Activated T-cell treated with anti-CD3 and anti-CD28 coated beads for 1 hour (primary cell): ENCODE results near the gene SCML1.
A peak's percentile ranks its signal among the peaks of the same experiment; 100 is the strongest.
"Not testable (repeated sequence)": the region's sequence is repeated elsewhere in the genome, so short reads cannot be mapped to it uniquely, and the experiment has no call there.

Source experiments
- DNase-seq: peaks from one replicate; pipeline ENCODE4 v3.0.0-alpha.2; 2020; ENCODE audit warnings: low read depth

SCML1 gene

GRCh38 chrX:17738737-17739535 is 1.6 kb downstream of the SCML1 start:
- DNase-seq: no peak

GRCh38 chrX:17740137-17741122 is 3.1 kb downstream of the SCML1 start:
- no peak for DNase-seq

DNA sequence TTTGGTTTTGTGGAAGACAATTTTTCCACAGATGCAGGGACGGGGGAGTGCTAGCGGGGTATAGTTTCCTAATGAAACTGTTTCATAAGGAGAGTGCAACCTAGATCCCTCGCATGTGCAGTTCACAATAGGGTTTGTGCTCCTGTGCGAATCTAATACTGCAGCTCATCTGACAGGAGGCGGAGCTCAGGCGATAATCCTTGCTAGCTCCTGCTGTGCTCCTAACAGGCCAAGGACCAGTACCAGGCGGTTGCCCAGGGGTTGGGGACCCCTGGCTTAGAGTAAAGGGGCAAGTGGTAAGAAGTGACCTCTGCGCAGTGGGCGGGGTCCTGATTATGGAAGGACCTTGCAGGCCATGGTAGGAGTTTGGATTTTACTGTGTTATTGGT is 3.8 kb downstream of the SCML1 start:
- no peak for DNase-seq

GRCh38 chrX:17743913-17744312 is 6.6 kb downstream of the SCML1 start:
- no peak for DNase-seq

DNA sequence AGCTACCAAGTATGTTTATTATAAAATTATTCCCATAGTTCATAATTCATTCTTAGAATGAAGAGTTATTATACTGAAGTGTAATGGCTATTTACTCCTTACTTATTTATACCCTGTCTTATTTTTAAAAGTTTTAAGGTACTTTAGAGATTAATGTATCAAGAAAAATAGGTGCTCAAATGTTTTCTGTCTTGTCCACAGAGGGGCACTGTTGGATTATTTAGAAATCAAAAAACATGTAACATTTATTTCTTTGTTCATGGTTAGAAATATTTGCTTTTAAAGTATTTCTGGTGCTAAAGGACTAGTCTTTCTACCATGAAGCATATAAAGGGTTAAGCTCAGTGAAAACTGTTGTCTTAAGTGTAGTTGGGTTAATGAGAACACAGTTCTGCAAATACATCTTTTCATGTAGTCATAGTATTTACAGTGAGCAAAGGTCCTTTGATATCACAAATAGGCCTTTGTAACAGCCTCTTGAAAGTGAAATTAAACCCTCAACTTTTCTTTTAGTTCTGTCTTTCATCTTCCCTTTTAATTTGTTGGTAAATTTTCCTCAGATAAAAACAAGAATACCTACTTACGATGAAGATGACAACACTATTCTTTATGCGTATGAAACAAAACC is 7.7 kb downstream of the SCML1 start:
- no peak for DNase-seq

DNA sequence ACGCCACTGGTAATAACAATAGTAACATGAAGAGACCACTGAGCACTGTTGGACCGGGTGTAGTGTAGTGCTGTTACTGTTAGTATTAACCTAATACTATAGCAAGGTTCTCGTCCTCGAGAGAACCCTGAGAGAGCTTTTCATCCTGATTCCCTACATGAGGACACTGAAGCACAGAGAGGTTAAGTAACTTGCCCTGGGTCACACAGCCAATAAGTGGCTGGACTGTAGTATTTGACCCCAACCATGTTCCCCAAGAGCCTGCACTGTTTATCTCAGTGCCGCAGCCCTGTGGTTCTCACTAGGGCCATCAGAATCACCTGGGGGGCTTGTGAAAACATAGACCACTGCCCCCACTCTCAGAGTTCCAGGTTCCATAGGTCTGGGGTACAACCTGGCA is 10.4 kb downstream of the SCML1 start:
- no peak for DNase-seq

DNA sequence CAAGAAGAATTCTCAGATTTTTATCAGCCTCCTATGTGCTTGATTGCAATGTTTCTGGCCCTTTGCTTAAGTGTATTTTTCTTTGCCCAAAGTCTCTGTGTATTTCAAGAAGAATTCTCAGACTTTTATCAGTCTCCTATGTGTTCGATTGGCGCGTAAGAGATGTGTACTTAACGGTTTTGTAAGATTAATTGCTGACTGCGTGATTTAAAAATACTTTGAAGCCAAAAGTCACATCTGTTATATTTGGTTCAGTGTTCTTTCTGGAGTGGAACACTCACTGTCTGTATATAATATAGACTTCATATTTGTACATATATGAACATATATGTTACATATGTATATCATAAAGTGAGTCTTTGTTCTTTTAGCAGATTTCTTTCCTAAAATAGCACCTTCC is 11.4 kb downstream of the SCML1 start:
- no peak for DNase-seq

DNA sequence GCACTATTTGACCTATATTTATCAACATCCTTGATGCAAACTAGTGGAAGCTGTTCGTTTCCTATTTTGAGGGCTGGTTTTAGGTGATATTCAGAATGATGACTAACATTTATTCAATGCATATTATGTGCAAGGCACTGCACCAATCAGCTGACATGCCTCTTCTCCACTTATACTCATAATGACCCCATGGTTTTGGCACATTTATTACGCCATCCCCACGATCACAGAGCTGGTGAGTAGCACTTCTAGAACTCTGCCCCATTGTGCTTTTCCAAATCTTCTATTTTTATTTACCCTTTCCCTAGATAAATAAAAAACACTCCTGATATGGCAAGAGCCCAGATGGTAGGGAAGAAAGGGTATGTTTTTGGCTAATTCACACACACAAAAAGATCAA is 13.1 kb downstream of the SCML1 start:
- DNase-seq: no peak

- DNase-seq: no peak
Observed at GRCh38 chrX:17758382-17758781, 21.1 kb downstream of the SCML1 start.

- no peak for DNase-seq
Observed at GRCh38 chrX:17759990-17760389, 22.7 kb downstream of the SCML1 start.

DNA sequence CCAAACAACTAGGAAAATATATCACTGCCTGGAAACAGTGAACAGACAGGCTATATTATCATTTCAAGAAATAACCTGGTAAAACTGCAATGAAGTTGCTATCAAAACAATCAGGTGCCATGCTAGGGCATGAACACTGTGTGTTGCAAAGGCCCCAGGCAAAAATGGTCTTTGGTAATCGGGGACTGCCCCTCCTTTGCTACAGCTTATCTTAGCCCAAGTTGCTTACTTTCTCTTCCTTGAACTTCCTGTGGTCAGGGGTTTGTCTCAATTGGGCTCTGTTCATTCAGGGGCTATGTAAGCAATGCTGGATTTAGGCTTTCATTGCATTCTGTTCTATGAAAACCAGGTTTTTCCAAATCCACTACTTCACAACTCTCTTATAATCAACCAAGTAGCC is 30.4 kb downstream of the SCML1 start:
- no peak for DNase-seq

- no peak for DNase-seq
Observed at GRCh38 chrX:17768997-17769396, 31.7 kb downstream of the SCML1 start.

GRCh38 chrX:17769701-17770269 is 32.5 kb downstream of the SCML1 start:
- no peak for DNase-seq

- no peak for DNase-seq
Observed at GRCh38 chrX:17773221-17773876, 36.1 kb downstream of the SCML1 start.

DNA sequence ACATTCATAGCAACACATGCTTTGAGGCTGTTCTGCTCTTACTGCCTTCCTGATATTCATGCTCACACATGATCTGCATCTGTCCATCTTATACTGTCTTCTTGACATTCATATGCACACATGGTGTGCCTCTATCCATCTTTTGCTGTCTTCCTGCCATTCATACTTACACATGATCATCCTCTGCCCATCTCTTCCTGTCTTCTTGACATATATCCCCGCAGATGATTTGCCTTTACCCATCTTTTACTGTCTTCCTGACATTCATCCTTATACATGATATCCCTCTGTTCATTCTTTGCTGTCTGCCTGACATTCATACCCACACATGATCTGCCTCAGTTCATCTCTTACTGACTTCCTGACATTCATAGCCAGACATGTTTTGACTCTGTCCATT is 36.8 kb downstream of the SCML1 start:
- DNase-seq: no peak

GRCh38 chrX:17778997-17779396 is 41.7 kb downstream of the SCML1 start:
- DNase-seq: no peak

GRCh38 chrX:17779434-17779833 is 42.1 kb downstream of the SCML1 start:
- DNase-seq: no peak

- not testable (repeated sequence) for DNase-seq
Observed at GRCh38 chrX:17786554-17787347, 49.5 kb downstream of the SCML1 start.

- no peak for DNase-seq
Observed at GRCh38 chrX:17787557-17787956, 50.3 kb downstream of the SCML1 start.

DNA sequence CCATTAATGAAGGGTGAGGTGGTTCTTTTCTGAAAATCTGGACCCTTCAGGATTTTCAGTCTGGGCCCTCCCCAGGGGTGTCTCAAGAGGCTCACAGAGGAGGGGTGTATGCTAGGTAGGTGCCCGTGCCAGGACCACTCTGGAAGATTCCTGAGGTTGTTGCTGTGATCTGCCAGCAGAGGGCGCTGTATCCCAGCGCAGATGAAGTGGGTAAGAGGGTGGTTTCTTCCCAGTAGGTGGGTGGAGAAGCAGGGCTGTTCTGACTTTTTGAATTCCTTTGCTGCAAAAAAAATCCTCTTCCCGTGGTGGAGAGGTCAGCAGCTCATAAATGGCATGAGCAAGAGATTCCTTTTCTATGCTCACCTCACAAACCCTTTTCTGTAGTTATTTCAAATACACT is 51.1 kb downstream of the SCML1 start:
- peak; percentile 33 for DNase-seq
